GM18868 (cell line): Measurements from ENCODE around the gene FXYD2.
A peak's percentile ranks its signal among the peaks of the same experiment; 100 is the strongest.

ENCODE experiments used
- ATAC-seq: cut with Tn5 transposase; IDR thresholded peaks from one replicate; pipeline ENCODE4 v1.9.1; 2021; ENCODE audit warnings: mild to moderate bottlenecking, moderate library complexity; ENCODE audit not compliant: unreplicated experiment

The FXYD2 gene

GRCh38 chr11:117836077-117836960 is 11.8 kb upstream of the FXYD2 start:
- ATAC-seq = no peak

GRCh38 chr11:117835576-117835975 is 11.0 kb upstream of the FXYD2 start:
- no peak for ATAC-seq

GRCh38 chr11:117834838-117835443 is 10.4 kb upstream of the FXYD2 start:
- ATAC-seq = no peak

GRCh38 chr11:117834068-117834810 is 9.7 kb upstream of the FXYD2 start:
- no peak for ATAC-seq

- ATAC-seq = no peak
These were observed 8.9 kb upstream of the FXYD2 start for GRCh38 chr11:117833401-117833891.

- ATAC-seq = no peak
These were observed 8.0 kb upstream of the FXYD2 start for GRCh38 chr11:117832511-117832910.

- no peak for ATAC-seq
These were observed 7.3 kb upstream of the FXYD2 start for GRCh38 chr11:117831661-117832415.

- no peak for ATAC-seq
These were observed 6.3 kb upstream of the FXYD2 start for GRCh38 chr11:117830674-117831351.

GRCh38 chr11:117830072-117830471 is 5.5 kb upstream of the FXYD2 start:
- ATAC-seq = no peak

GRCh38 chr11:117829369-117829725 is 4.8 kb upstream of the FXYD2 start:
- ATAC-seq = no peak

- ATAC-seq = peak; percentile 83
These were observed 4.2 kb upstream of the FXYD2 start for GRCh38 chr11:117828611-117829368.

- no peak for ATAC-seq
These were observed 3.3 kb upstream of the FXYD2 start for GRCh38 chr11:117827521-117828511.

GRCh38 chr11:117826832-117827231 is 2.3 kb upstream of the FXYD2 start:
- no peak for ATAC-seq

- ATAC-seq = no peak
These were observed 1.6 kb upstream of the FXYD2 start for GRCh38 chr11:117826190-117826570.

- no peak for ATAC-seq
These were observed 1.1 kb upstream of the FXYD2 start for GRCh38 chr11:117825538-117826189.

- ATAC-seq = no peak
These were observed 561 bp downstream of the FXYD2 start for GRCh38 chr11:117823946-117824420.

GRCh38 chr11:117823294-117823945 is 1.1 kb downstream of the FXYD2 start:
- ATAC-seq = no peak
